VCaP (cell line): Measurements from ENCODE around the gene PI4KA.
"Not testable (repeated sequence)": the region's sequence is repeated elsewhere in the genome, so short reads cannot be mapped to it uniquely, and the experiment has no call there.

Experiments used
- H3K27ac ChIP-seq: fragments of 450-650 bp; 2 replicates; pipeline ENCODE4 v1.5.1; 2017
- TF ChIP-seq, protein P1 (sequence below): fragments of 450-650 bp; conservative IDR thresholded peaks from 2 replicates; pipeline ENCODE4 v1.5.1; 2017; ENCODE audit warnings: mild to moderate bottlenecking, moderate library complexity

PI4KA gene

DNA sequence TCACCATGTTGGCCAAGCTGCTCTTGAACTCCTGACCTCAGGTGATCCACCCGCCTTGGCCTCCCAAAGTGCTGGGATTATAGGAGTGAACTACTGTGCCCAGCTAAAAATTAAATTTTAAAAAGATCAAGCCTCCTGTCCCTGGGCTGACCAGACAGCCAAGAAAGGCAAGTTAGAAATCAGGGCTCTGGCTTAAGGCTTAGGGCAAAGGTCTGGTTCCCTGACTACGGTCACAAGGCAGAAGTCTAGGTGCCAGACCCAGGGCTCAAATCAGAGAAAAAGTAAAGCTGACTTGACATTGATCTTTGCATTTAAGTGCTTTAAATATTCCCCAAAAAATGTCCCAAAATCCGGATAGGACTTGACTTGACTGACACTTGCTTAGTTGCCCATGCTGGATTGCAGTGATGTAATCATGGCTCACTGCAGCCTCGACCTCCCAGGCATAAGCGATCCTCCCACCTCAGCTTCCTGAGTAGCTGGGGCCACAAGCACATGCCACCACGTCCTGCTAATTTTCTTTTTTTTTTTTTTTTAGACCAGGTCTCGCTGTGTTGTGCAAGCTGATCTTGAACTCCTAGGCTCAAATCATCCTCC, 41.3 kb upstream of the PI4KA start:
- no peak overlapping the region for H3K27ac ChIP-seq
- TF ChIP-seq, protein P1, sequence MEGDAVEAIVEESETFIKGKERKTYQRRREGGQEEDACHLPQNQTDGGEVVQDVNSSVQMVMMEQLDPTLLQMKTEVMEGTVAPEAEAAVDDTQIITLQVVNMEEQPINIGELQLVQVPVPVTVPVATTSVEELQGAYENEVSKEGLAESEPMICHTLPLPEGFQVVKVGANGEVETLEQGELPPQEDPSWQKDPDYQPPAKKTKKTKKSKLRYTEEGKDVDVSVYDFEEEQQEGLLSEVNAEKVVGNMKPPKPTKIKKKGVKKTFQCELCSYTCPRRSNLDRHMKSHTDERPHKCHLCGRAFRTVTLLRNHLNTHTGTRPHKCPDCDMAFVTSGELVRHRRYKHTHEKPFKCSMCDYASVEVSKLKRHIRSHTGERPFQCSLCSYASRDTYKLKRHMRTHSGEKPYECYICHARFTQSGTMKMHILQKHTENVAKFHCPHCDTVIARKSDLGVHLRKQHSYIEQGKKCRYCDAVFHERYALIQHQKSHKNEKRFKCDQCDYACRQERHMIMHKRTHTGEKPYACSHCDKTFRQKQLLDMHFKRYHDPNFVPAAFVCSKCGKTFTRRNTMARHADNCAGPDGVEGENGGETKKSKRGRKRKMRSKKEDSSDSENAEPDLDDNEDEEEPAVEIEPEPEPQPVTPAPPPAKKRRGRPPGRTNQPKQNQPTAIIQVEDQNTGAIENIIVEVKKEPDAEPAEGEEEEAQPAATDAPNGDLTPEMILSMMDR = no peak

DNA sequence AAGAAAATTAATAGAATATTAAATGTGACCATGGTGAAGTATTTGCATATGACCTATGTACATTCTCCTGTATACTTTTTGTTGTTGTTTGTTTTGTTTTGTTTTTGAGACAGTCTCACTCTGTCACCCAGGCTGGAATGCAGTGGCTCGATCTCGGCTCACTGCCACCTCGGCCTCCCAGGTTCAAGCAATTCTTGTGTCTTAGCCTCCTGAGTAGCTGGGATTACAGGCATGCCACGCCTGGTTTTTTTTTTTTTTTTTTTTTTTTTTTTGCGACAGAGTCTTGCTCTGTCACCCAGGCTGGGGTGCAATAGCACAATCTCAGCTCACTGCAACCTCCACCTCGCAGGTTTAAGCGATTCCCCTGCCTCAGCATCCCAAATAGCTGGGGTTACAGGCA, 39.1 kb upstream of the PI4KA start:
- H3K27ac ChIP-seq = not testable (repeated sequence)

DNA sequence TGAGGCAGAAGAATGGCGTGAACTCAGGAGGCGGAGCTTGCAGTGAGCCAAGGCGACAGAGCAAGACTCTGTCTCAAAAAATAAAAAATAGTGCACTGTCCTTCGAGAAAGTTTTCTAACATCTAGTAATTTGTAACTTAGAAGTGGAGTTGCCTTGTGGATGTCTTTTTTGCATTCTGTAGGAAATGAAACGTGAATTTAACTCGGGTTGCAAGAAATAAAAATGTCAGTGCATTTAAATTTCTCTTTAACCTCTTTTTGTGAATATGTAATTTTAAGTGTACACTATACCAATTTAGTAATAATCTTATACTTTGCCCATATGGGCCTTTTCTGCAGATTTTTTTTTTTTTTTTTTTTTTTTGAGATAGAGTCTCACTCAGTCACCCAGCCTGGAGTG, 32.4 kb upstream of the PI4KA start:
- TF ChIP-seq, protein P1 = no peak
- H3K27ac ChIP-seq = no peak overlapping the region

DNA sequence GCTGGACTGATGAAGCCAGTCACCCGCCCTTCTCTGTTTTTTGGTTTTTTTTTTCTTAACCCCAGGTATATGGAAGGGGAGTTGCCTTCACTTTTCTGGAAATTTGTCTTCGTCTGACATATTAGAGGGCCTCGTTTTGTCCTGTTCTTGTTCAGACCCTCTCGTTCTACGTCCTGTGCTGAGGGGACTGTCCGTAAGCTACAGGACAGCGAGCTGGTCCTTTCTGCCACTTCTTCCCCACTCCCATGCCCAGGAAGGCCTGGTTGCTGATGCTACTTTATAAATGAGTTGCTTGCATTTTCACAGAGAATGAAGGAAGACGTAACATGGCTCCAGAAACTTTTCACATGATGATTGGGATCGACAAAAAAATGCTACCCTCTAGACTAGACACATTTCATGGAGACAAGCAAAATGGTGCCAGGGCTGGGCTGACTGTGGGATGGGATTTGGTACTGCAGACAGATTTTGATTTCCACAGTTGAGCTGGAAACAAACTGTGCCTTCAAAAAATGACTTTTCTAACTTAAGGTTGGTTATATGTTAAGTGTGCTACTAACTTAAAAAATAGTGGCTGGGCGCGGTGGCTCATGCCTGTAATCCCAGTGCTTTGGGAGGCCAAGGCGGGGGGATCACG, 31.4 kb upstream of the PI4KA start:
- no peak overlapping the region for H3K27ac ChIP-seq
- TF ChIP-seq, protein P1 = no peak

DNA sequence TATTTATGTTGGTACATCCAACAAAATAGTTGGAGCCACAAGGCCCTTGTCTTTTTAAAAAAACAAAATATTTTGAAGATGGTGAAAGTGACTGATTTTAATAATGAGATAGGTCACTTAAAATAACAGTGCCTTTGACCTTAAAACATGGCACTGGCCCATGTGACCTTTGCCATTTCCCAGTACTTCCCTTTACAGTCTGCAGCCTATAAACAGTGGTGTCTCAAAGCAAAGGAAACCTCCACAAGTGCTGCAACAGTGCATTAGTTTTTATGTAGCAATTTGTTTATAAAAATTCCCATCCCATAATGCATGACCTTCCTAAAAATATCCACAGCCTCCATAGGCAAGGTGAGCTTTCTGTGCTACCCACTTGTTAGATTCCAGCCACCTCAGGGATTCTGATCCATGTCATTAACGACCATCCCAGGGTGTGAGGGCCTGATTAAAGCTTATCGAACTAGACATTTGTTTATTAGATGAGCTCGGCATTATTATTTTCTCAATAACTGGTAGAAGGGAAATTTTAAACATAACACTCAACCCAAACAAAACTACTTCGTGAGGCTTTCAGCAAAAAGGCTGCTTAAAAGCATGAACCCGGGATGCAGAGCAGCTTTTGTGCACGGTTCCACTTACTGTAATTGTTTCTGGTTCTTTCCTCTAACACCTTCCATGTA, 30.6 kb upstream of the PI4KA start:
- H3K27ac ChIP-seq = no peak overlapping the region
- TF ChIP-seq, protein P1 = no peak

DNA sequence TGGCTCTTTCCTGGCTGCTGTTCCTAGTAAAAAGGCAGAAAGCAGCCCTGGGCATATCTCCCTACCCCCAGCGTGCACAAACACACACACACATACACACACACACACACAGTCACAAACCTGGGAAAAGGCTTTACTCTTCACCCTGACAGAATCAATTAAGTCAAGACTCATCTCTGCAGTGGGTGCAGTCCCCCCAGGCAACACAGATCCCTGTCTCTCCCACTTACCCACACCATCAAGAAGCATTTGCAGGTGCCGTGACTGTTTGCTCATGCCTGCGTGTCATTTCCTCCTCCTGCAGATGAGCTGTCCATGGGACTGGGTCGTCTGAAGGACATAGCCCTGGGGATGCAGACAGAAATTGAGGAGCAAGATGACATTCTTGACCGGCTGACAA, 28.8 kb upstream of the PI4KA start:
- H3K27ac ChIP-seq = peak overlapping the region; percentile 94
- TF ChIP-seq, protein P1 = no peak

DNA sequence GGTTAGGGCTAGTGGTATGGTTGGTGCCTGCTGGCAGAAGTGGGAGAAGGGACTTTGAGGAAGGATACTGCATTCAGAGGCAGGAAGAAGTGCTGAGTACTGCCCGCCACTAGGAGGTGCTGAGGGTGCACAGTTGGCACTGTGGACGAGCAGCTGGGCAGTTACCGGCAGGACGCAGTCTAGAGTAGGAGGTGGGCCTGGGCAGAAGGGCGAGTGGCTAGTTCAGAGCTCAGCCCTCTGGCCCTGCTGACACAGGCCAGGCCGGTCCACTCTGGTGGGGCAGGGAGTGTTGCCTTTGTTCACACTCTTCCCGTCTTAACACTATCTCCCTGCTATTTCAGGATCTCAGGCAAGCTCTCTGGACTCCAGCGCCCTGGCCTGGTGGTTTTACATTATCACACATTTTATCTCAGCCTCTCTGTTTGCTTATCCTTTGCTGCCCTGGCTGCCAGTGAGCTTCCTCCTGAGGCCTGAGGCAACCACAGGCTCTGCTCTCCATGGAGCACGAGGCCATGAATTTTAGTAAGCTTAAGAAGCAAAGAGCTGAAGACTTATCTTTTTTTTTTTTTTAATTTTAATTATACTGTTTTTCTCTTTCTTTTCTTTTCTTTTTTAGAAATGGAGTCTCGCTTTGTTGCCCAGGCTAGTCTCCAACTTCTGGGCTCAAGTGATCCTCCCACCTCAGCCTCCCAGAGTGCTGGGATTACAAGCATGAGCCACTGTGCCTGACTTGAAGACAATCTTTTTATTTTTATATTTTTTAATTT, 27.1 kb upstream of the PI4KA start:
- TF ChIP-seq, protein P1 = peak; percentile 98
- peak overlapping the region; percentile 94 for H3K27ac ChIP-seq
